Neural progenitor cell (in vitro differentiated cells): ENCODE data around the gene TMEM14C. TPM values are rescaled to one million over a fixed set of nuclear protein-coding genes. Genes with fewer than 3 reads are reported as not detected.
"Not testable (repeated sequence)": the region's sequence is repeated elsewhere in the genome, so short reads cannot be mapped to it uniquely, and the experiment has no call there.

Experiments used
- DNase-seq: peaks from one replicate; pipeline ENCODE4 v3.0.0-alpha.2; 2016; ENCODE audit warnings: low spot score
- H2AFZ ChIP-seq: fragments of 200-600 bp; sonication (generic); replicated peaks from 2 replicates; pipeline ENCODE4 v1.6.1; 2016; ENCODE audit warnings: antibody characterized with exemption
- H3F3A ChIP-seq: fragments of 200-600 bp; sonication (generic); 2 replicates; pipeline ENCODE4 v1.6.1; 2016; ENCODE audit warnings: antibody characterized with exemption, low read depth
- H3K27ac ChIP-seq: fragments of 200-600 bp; sonication (generic); 2 replicates; pipeline ENCODE4 v1.5.1; 2016; ENCODE audit warnings: mild to moderate bottlenecking
- H3K27me3 ChIP-seq: fragments of 200-600 bp; sonication (generic); 2 replicates; pipeline ENCODE4 v1.6.1; 2016; ENCODE audit warnings: mild to moderate bottlenecking, moderate library complexity
- H3K36me3 ChIP-seq: fragments of 200-600 bp; sonication (generic); 2 replicates; pipeline ENCODE4 v1.5.1; 2016
- H3K4me1 ChIP-seq: fragments of 200-600 bp; sonication (generic); 2 replicates; pipeline ENCODE4 v1.6.1; 2016; ENCODE audit warnings: mixed run types
- H3K4me2 ChIP-seq: fragments of 200-600 bp; sonication (generic); 2 replicates; pipeline ENCODE4 v1.6.1; 2016
- H3K4me3 ChIP-seq: fragments of 200-600 bp; sonication (generic); 2 replicates; pipeline ENCODE4 v1.5.1; 2016
- H3K79me2 ChIP-seq: fragments of 200-600 bp; sonication (generic); 2 replicates; pipeline ENCODE4 v1.6.1; 2016; ENCODE audit warnings: low read depth
- H3K9ac ChIP-seq: fragments of 200-600 bp; sonication (generic); 2 replicates; pipeline ENCODE4 v1.6.1; 2016
- H3K9me3 ChIP-seq: fragments of 200-600 bp; sonication (generic); 2 replicates; pipeline ENCODE4 v1.5.1; 2016; ENCODE audit warnings: low read depth
- H4K20me1 ChIP-seq: fragments of 200-600 bp; sonication (generic); 2 replicates; pipeline ENCODE4 v1.6.1; 2016; ENCODE audit warnings: low read depth
- H3K27ac Mint-ChIP-seq: 3 replicates; pipeline ENCODE4 v1.8.0; 2021; ENCODE audit warnings: mixed read lengths
- H3K27me3 Mint-ChIP-seq: 2 replicates; pipeline ENCODE4 v1.8.0; 2022; ENCODE audit warnings: low read depth, mild to moderate bottlenecking, inconsistent platforms, moderate library complexity, mixed read lengths; ENCODE audit not compliant: insufficient read depth
- H3K36me3 Mint-ChIP-seq: 3 replicates; pipeline ENCODE4 v1.8.0; 2021; ENCODE audit warnings: mixed read lengths
- H3K4me1 Mint-ChIP-seq: 3 replicates; pipeline ENCODE4 v1.8.0; 2021; ENCODE audit warnings: mixed read lengths
- H3K4me3 Mint-ChIP-seq: 3 replicates; pipeline ENCODE4 v1.8.0; 2021; ENCODE audit warnings: mild to moderate bottlenecking, moderate library complexity, mixed read lengths
- H3K9me3 Mint-ChIP-seq: 3 replicates; pipeline ENCODE4 v1.8.0; 2020; ENCODE audit warnings: mixed read lengths
- EZH2 ChIP-seq: fragments of 200-600 bp; sonication (generic); IDR thresholded peaks from 2 replicates; pipeline ENCODE4 v1.6.1; 2017; ENCODE audit warnings: antibody characterized with exemption, mild to moderate bottlenecking, moderate library complexity
- EZH2phosphoT487 ChIP-seq: fragments of 200-600 bp; sonication (generic); IDR thresholded peaks from 2 replicates; pipeline ENCODE4 v1.6.1; 2017; ENCODE audit warnings: antibody characterized with exemption
- total RNA-seq: library from RNA; depleted of rRNA; stranded (reverse); fragments of >200 nt; gene quantifications from 2 replicates; pipeline ENCODE4 v1.2.3, GENCODE V29; 2015; ENCODE audit warnings: low replicate concordance
- TF ChIP-seq, protein P1 (sequence below): fragments of 200-600 bp; sonication (generic); IDR thresholded peaks from 2 replicates; pipeline ENCODE4 v1.5.1; 2017; ENCODE audit warnings: antibody characterized with exemption, mild to moderate bottlenecking

The TMEM14C gene
- total RNA-seq, 1 donor from 2014 or later, result 315 TPM

DNA sequence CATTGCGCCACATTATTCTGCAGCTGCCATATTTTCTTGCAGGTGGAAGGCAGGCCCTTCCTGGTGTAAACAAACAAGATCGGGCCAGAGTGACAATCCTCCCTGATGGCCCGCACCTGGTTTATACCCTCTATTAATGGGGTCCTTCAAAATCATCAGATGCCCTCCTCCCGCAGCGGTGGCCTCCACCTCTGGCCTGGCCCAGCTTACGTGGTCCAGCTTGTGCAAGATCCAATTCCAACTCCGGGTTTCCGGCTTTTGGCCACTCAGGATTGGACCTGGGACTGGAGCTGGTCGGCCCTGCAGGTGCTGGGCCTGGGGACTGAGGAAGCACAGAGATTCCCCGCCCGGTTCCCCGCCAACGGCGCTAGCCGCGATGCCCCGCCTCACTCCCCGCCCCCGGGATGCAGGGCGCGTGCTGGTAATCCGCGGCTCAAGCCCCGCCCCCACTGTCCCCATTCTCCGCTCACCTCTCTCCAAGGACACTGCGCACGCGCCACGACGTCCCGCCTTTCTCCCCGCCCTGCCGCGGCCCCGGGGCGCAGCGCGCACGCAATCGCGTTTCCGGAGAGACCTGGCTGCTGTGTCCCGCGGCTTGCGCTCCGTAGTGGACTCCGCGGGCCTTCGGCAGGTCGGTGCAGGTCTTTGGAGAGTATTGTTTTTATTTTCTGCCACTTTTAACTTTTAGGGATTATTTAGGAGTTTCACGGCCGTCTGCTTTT, 24.5 kb downstream of the TMEM14C start, which contains the start of gene TMEM14B:
TMEM14B (plus strand) TSS at position 555 of the 722 bp plus-strand sequence. CDS start 1,441 bp downstream, outside the sequence.
- H3K79me2 ChIP-seq, result peaks cover 47% of the 10 kb centered on the region
- no peaks in the 10 kb centered on the region for H3K27me3 ChIP-seq
- peak within 1 kb of the TSS; percentile 81 for H3K4me2 ChIP-seq
- peaks cover 26% of the 10 kb centered on the region for H3K4me1 ChIP-seq
- H2AFZ ChIP-seq, result peak within 1 kb of the TSS; percentile 70
- no peaks in the 10 kb centered on the region for H3K9me3 ChIP-seq
- H4K20me1 ChIP-seq, result peaks cover 35% of the 10 kb centered on the region
- Mint-ChIP-seq H3K4me1 (peaks cover 20% of the 10 kb centered on the region), H3K4me3 (peak within 1 kb of the TSS; percentile 94), H3K27me3 (peaks cover 5% of the 10 kb centered on the region), H3K9me3 (no peaks in the 10 kb centered on the region), H3K36me3 (peaks cover 12% of the 10 kb centered on the region), H3K27ac (peak within 1 kb of the TSS; percentile 64)
- peaks cover 11% of the 10 kb centered on the region for H3F3A ChIP-seq
- TF ChIP-seq EZH2phosphoT487 (no peak), EZH2 (no peak)
- TF ChIP-seq, protein P1, sequence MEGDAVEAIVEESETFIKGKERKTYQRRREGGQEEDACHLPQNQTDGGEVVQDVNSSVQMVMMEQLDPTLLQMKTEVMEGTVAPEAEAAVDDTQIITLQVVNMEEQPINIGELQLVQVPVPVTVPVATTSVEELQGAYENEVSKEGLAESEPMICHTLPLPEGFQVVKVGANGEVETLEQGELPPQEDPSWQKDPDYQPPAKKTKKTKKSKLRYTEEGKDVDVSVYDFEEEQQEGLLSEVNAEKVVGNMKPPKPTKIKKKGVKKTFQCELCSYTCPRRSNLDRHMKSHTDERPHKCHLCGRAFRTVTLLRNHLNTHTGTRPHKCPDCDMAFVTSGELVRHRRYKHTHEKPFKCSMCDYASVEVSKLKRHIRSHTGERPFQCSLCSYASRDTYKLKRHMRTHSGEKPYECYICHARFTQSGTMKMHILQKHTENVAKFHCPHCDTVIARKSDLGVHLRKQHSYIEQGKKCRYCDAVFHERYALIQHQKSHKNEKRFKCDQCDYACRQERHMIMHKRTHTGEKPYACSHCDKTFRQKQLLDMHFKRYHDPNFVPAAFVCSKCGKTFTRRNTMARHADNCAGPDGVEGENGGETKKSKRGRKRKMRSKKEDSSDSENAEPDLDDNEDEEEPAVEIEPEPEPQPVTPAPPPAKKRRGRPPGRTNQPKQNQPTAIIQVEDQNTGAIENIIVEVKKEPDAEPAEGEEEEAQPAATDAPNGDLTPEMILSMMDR, result no peak
- no peaks in the 10 kb centered on the region for H3K36me3 ChIP-seq
- H3K4me3 ChIP-seq, result peak within 1 kb of the TSS; percentile 89
- peak within 1 kb of the TSS; percentile 85 for H3K9ac ChIP-seq
- DNase-seq, result peak; percentile 100
- no peak within 1 kb of the TSS for H3K27ac ChIP-seq

DNA sequence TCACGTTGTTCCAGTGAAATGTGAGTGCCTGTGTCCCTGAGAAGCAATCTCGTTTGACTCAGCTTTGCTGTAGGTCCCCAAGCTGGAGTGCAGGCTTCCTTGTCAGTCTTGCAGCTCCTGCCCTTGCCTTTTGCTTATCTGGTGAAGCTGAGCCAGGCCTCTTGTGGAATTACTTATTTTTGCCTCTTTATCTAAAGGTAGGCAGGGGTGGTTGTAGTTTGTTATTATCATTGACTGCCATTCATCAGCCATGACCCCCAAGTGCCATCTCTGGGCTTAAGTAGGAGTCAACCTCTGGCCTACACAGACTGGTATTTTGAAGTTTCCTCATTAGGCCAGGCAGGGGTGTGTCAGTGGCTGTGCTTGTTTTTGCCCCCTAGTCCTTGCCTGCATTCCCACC, 26.9 kb downstream of the TMEM14C start:
- H2AFZ ChIP-seq, result no peak overlapping the region
- H3K4me3 Mint-ChIP-seq, result peak overlapping the region; percentile 17
- peaks cover 20% of the 10 kb centered on the region for H3K4me1 Mint-ChIP-seq
- no peak for DNase-seq
- H3K27me3 Mint-ChIP-seq, result peaks cover 5% of the 10 kb centered on the region
- peaks cover 26% of the 10 kb centered on the region for H3K4me1 ChIP-seq
- no peaks in the 10 kb centered on the region for H3K9me3 ChIP-seq
- H3K79me2 ChIP-seq, result peaks cover 70% of the 10 kb centered on the region
- H3K9ac ChIP-seq, result no peak overlapping the region
- peak overlapping the region; percentile 89 for H3K4me3 ChIP-seq
- H3K27me3 ChIP-seq, result no peaks in the 10 kb centered on the region
- peak overlapping the region; percentile 81 for H3K4me2 ChIP-seq
- peaks cover 57% of the 10 kb centered on the region for H4K20me1 ChIP-seq
- no peaks in the 10 kb centered on the region for H3K36me3 ChIP-seq
- H3K9me3 Mint-ChIP-seq, result no peaks in the 10 kb centered on the region
- peaks cover 11% of the 10 kb centered on the region for H3F3A ChIP-seq
- no peak overlapping the region for H3K27ac ChIP-seq
- H3K36me3 Mint-ChIP-seq, result peaks cover 25% of the 10 kb centered on the region
- H3K27ac Mint-ChIP-seq, result no peak overlapping the region
- TF ChIP-seq EZH2 (no peak), EZH2phosphoT487 (no peak)
- TF ChIP-seq, protein P1, result no peak

DNA sequence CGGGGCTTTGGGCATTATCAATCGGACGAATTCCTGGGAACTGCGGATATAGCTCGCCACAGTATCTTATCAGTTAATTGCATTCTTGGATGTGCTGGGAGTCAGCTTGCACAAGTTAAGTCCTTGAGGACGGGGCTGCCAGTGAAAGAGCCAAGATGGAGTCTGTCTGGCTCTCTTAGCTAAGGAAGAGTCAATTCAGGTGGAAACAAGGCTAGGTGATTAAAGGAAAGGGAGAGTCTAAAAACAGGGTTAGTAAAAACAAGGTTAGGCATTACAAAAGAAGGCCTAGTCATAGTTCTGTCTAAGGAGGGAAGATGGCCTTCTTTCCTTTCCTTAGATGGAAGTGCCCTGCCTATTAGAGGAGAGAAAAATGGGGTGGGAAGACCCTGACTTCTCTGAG, 27.7 kb downstream of the TMEM14C start:
- Mint-ChIP-seq H3K4me1 (peaks cover 20% of the 10 kb centered on the region), H3K4me3 (peak overlapping the region; percentile 43), H3K36me3 (peaks cover 32% of the 10 kb centered on the region)
- not testable (repeated sequence) for H3K27me3 ChIP-seq, H3K9ac ChIP-seq, H3K27ac ChIP-seq, H3K4me2 ChIP-seq, H3K36me3 ChIP-seq, H2AFZ ChIP-seq, H3K27ac Mint-ChIP-seq, H3K27me3 Mint-ChIP-seq, H3K9me3 Mint-ChIP-seq, H3K4me3 ChIP-seq, DNase-seq, H3K9me3 ChIP-seq
- Histone ChIP-seq H4K20me1 (peaks cover 62% of the 10 kb centered on the region), H3K79me2 (peaks cover 79% of the 10 kb centered on the region), H3K4me1 (peaks cover 26% of the 10 kb centered on the region), H3F3A (peaks cover 11% of the 10 kb centered on the region)

DNA sequence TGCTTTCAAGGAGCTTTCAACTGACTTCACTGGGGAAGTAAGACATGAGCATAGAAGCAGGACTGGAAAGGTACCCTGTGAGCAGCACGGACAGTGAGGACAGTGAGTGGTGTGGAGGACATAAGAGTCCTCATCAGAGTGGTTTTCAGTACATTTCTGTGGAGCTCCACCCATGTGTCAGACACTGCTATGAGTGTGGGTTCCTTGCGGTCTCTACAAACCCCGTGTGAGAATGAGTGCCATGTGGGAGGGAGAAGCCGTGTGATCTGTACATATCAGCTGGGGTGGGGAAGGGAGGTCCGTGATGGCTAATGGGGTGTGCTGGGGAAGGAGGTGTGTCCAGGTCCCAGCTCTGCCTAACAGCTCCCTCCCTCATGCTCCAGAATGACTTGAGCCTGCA, 28.9 kb downstream of the TMEM14C start:
- not testable (repeated sequence) for H3K27me3 ChIP-seq, DNase-seq, H3K9ac ChIP-seq, H3K9me3 ChIP-seq, H3K4me3 Mint-ChIP-seq, H3K4me2 ChIP-seq, H2AFZ ChIP-seq, H3K36me3 ChIP-seq, H3K27me3 Mint-ChIP-seq, H3K4me3 ChIP-seq, H3K27ac Mint-ChIP-seq, H3K9me3 Mint-ChIP-seq, H3F3A ChIP-seq, H3K27ac ChIP-seq
- Histone ChIP-seq H3K4me1 (peaks cover 20% of the 10 kb centered on the region), H4K20me1 (peaks cover 69% of the 10 kb centered on the region), H3K79me2 (peaks cover 89% of the 10 kb centered on the region)
- H3K4me1 Mint-ChIP-seq, result peaks cover 19% of the 10 kb centered on the region
- peaks cover 37% of the 10 kb centered on the region for H3K36me3 Mint-ChIP-seq
